Measurements from ENCODE around the gene C6orf89. TPM values are rescaled to one million over a fixed set of nuclear protein-coding genes. Genes with fewer than 3 reads are reported as not detected.

C6orf89 gene
- total RNA-seq, 1 donor from 2014 or later: 76.4 TPM

DNA sequence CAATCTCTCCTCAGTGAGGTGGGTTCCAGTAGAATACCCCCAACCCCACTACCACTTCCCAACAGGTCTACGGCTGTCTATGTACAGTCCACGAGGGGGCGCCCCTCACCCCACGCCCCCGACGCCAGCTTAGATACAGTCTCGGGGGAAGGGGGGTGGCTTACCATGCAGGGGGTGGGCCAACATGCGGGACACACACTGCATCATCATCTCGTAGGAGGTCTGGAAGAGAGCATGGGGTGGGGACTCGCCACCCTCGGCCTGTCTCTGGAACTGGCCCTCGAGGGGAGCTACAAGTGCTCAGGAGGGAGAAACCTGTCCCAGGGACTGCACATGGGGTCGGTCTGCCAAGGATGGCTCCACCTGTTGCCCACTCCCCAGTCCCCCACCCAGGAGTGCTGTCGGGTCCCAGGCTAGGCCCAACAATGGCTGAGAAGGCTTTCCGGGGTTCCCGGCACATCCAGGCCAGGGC, 91.8 kb downstream of the C6orf89 start:
- Histone ChIP-seq H3K4me3 (no peak overlapping the region), H3K27me3 (ENCODE audit: low read depth) (no peaks in the 10 kb centered on the region), H3K36me3 (peaks cover 67% of the 10 kb centered on the region), H3K27ac (replicated peaks) (peak overlapping the region; percentile 85), H3K4me1 (peaks cover 100% of the 10 kb centered on the region), H3K9me3 (replicated peaks) (no peaks in the 10 kb centered on the region)
- intact Hi-C loops (cut with micrococcal nuclease): loop anchor here (10.0 kb wide), 1 partner anchor 83 kb away; no protein-coding TSS in a partner anchor
- TF ChIP-seq, protein P1, sequence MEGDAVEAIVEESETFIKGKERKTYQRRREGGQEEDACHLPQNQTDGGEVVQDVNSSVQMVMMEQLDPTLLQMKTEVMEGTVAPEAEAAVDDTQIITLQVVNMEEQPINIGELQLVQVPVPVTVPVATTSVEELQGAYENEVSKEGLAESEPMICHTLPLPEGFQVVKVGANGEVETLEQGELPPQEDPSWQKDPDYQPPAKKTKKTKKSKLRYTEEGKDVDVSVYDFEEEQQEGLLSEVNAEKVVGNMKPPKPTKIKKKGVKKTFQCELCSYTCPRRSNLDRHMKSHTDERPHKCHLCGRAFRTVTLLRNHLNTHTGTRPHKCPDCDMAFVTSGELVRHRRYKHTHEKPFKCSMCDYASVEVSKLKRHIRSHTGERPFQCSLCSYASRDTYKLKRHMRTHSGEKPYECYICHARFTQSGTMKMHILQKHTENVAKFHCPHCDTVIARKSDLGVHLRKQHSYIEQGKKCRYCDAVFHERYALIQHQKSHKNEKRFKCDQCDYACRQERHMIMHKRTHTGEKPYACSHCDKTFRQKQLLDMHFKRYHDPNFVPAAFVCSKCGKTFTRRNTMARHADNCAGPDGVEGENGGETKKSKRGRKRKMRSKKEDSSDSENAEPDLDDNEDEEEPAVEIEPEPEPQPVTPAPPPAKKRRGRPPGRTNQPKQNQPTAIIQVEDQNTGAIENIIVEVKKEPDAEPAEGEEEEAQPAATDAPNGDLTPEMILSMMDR (IDR thresholded peaks at IDR 0.05; ENCODE audit: borderline replicate concordance): peak; percentile 51
- DNase-seq: no peak

Other genes starting within 250 kb of the C6orf89 start
- 67.2 TPM for gene CDKN1A, start 207.2 kb upstream of the C6orf89 start, total RNA-seq
- gene RAB44, start 188.1 kb upstream of the C6orf89 start, total RNA-seq: 0.05 TPM
- 26.5 TPM for gene CPNE5, start 46.5 kb upstream of the C6orf89 start, total RNA-seq
- gene PPIL1, start 11.1 kb upstream of the C6orf89 start, total RNA-seq: 69.1 TPM
- 25.9 TPM for gene PI16, start 68.8 kb downstream of the C6orf89 start, total RNA-seq
- gene MTCH1, start 100.2 kb downstream of the C6orf89 start, total RNA-seq: 162 TPM
- gene FGD2, start 119.7 kb downstream of the C6orf89 start, total RNA-seq: 6.0 TPM